GM12878 (cell line): ENCODE results near the gene IRF4. TPM values are rescaled to one million over a fixed set of nuclear protein-coding genes. Genes with fewer than 3 reads are reported as not detected.

Experiments
- CUX1 ChIP-seq: IDR thresholded peaks from 2 replicates; pipeline ENCODE4 v1.6.1; 2012; ENCODE audit warnings: improper control_type of control experiment, low read depth, low read length; ENCODE audit not compliant: insufficient replicate concordance
- IKZF1 ChIP-seq: fragments of 450-650 bp; conservative IDR thresholded peaks from 2 replicates; pipeline ENCODE4 v1.6.1; 2017; ENCODE audit warnings: antibody characterized with exemption, mild to moderate bottlenecking
- MAX ChIP-seq: IDR thresholded peaks from 2 replicates; pipeline ENCODE4 v1.6.1; 2012; ENCODE audit warnings: low read depth, low read length, improper control_type of control experiment
- POLR2AphosphoS5 ChIP-seq: IDR thresholded peaks from 2 replicates; pipeline ENCODE4 v1.6.1; 2011; ENCODE audit warnings: mild to moderate bottlenecking, low read length, inconsistent platforms
- POU2F2 ChIP-seq: IDR thresholded peaks from 3 replicates; pipeline ENCODE4 v1.6.1; 2011; ENCODE audit warnings: low read depth, mild to moderate bottlenecking, low read length, borderline replicate concordance
- PRDM15 ChIP-seq: fragments of 450-650 bp; formaldehyde crosslinking; IDR thresholded peaks from 2 replicates; pipeline ENCODE4 v1.4.0; 2020; ENCODE audit warnings: mild to moderate bottlenecking, moderate library complexity
- RELB ChIP-seq: fragments of 450-650 bp; IDR thresholded peaks from 2 replicates; pipeline ENCODE4 v1.6.1; 2017; ENCODE audit warnings: low read depth, mild to moderate bottlenecking, moderate library complexity
- polyA plus RNA-seq, 11 experiments: library from polyadenylated mRNA; depleted of rRNA in 4 of 11; unstranded in 6 of 11; stranded (reverse) in 5 of 11; fragments of >200 nt; fragmentation: Nextera tagmentation in 4 of 11; fragmentation: Illumina TruSeq in 1 of 11; extraction: Ambion mirVana in 4 of 11; extraction: Trizol in 1 of 11; gene quantifications; 1 replicate in 1 of 11; 2 replicates in 10 of 11; pipeline versions ENCODE4 v1.2.1 to v1.2.3, GENCODE V29; 2011 to 2016; ENCODE audit warnings: inconsistent platforms in 2 of 11, missing spikeins in 2 of 11, low read depth in 1 of 11
- total RNA-seq, 4 experiments: library from RNA; depleted of rRNA in 3 of 4; stranded (reverse); fragments of >200 nt in 3 of 4; fragmentation: Illumina TruSeq in 1 of 4; extraction: Trizol in 1 of 4; gene quantifications; 2 replicates each; pipeline versions ENCODE4 v1.2.1 to v1.2.3, GENCODE V29; 2013 to 2021
- TF ChIP-seq, protein P1 (sequence below): fragments of 450-650 bp; IDR thresholded peaks from 2 replicates; pipeline ENCODE4 v1.6.1; 2016; ENCODE audit warnings: mild to moderate bottlenecking
- TF ChIP-seq, protein P2 (sequence below): fragments of 450-650 bp; formaldehyde crosslinking; IDR thresholded peaks from 2 replicates; pipeline ENCODE4 v1.5.0; 2022; ENCODE audit warnings: mild to moderate bottlenecking, missing genetic modification characterization
- TF ChIP-seq, protein P3 (sequence below): fragments of 450-650 bp; conservative IDR thresholded peaks from 2 replicates; pipeline ENCODE4 v1.6.1; 2017; ENCODE audit warnings: mild to moderate bottlenecking, moderate library complexity

The IRF4 gene
- total and polyA plus RNA-seq, 10 of the 15 experiments (the other 5 are each of a cell fraction or from before 2014, with no cell fraction given), result 50.0 to 495 (median 257) TPM

GRCh38 chr6:396126-396520, 4.6 kb downstream of the IRF4 start (continued):
- TF ChIP-seq, protein P1, sequence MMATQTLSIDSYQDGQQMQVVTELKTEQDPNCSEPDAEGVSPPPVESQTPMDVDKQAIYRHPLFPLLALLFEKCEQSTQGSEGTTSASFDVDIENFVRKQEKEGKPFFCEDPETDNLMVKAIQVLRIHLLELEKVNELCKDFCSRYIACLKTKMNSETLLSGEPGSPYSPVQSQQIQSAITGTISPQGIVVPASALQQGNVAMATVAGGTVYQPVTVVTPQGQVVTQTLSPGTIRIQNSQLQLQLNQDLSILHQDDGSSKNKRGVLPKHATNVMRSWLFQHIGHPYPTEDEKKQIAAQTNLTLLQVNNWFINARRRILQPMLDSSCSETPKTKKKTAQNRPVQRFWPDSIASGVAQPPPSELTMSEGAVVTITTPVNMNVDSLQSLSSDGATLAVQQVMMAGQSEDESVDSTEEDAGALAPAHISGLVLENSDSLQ, result peak; percentile 57
- TF ChIP-seq POLR2AphosphoS5, result peak; percentile 2
- TF ChIP-seq RELB, result no peak; the same call in 1 of the 2 replicates
- 0 out of 2 replicates have a peak, but pooled peaks have one; percentile 22 for TF ChIP-seq IKZF1
- TF ChIP-seq, protein P2, sequence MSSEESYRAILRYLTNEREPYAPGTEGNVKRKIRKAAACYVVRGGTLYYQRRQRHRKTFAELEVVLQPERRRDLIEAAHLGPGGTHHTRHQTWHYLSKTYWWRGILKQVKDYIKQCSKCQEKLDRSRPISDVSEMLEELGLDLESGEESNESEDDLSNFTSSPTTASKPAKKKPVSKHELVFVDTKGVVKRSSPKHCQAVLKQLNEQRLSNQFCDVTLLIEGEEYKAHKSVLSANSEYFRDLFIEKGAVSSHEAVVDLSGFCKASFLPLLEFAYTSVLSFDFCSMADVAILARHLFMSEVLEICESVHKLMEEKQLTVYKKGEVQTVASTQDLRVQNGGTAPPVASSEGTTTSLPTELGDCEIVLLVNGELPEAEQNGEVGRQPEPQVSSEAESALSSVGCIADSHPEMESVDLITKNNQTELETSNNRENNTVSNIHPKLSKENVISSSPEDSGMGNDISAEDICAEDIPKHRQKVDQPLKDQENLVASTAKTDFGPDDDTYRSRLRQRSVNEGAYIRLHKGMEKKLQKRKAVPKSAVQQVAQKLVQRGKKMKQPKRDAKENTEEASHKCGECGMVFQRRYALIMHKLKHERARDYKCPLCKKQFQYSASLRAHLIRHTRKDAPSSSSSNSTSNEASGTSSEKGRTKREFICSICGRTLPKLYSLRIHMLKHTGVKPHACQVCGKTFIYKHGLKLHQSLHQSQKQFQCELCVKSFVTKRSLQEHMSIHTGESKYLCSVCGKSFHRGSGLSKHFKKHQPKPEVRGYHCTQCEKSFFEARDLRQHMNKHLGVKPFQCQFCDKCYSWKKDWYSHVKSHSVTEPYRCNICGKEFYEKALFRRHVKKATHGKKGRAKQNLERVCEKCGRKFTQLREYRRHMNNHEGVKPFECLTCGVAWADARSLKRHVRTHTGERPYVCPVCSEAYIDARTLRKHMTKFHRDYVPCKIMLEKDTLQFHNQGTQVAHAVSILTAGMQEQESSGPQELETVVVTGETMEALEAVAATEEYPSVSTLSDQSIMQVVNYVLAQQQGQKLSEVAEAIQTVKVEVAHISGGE (CRISPR knock-in tag), result peak; percentile 15; the same call in 1 of the 2 replicates
- 0 out of 2 replicates have a peak, but pooled peaks have one; percentile 23 for TF ChIP-seq PRDM15 (CRISPR knock-in tag)
- no peak for TF ChIP-seq MAX
- TF ChIP-seq CUX1, result no peak
- 0 out of 3 replicates have a peak, but pooled peaks have one; percentile 4 for TF ChIP-seq POU2F2
- TF ChIP-seq, protein P3, sequence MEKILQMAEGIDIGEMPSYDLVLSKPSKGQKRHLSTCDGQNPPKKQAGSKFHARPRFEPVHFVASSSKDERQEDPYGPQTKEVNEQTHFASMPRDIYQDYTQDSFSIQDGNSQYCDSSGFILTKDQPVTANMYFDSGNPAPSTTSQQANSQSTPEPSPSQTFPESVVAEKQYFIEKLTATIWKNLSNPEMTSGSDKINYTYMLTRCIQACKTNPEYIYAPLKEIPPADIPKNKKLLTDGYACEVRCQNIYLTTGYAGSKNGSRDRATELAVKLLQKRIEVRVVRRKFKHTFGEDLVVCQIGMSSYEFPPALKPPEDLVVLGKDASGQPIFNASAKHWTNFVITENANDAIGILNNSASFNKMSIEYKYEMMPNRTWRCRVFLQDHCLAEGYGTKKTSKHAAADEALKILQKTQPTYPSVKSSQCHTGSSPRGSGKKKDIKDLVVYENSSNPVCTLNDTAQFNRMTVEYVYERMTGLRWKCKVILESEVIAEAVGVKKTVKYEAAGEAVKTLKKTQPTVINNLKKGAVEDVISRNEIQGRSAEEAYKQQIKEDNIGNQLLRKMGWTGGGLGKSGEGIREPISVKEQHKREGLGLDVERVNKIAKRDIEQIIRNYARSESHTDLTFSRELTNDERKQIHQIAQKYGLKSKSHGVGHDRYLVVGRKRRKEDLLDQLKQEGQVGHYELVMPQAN, result no peak; the same call in 1 of the 2 replicates
